HTR-8/SVneo (cell line): ENCODE results near the gene TRIM2.

Source experiments
- DNase-seq: peaks from one replicate; pipeline ENCODE4 v3.0.0; 2011; ENCODE audit warnings: low spot score, mixed read lengths; ENCODE audit not compliant: insufficient read length
- FAIRE-seq: peaks from 2 replicates; lab custom pipeline; 2011; peaks lifted over from hg19 to GRCh38; lab: Jason Lieb, UNC

The TRIM2 gene

DNA sequence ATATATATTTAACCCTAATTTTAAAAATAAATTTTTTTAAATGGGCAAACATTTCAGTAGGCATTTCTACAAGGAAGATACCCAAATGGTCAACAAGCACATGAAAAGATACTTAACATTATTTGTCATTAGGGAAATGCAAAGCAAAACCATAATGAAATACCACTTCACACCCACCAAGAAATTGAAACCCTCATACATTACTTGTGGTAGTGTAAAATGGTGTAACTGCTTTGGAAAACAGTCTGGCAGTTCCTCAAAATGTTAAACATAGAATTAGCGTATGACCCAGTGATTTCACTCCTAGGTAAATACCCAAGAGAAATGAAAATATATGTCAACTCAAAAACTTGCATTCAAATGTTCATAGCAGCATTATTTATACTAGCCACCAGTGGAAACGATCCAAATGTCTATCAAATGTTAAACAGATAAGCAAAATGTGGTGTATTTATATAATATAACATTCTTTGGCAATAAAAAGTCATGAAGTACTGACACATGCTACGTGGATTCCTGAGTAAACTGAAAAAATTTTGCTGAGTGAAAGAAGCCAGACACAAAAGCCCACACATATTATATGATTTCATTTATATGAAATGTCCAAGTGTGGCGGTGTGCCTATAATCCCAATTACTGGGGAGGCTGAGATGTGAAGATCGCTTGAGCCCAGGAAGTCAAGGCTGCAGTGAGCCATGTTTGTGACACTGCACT lies 16.6 kb downstream of the TRIM2 start:
- FAIRE-seq (no peak), DNase-seq (no peak)

DNA sequence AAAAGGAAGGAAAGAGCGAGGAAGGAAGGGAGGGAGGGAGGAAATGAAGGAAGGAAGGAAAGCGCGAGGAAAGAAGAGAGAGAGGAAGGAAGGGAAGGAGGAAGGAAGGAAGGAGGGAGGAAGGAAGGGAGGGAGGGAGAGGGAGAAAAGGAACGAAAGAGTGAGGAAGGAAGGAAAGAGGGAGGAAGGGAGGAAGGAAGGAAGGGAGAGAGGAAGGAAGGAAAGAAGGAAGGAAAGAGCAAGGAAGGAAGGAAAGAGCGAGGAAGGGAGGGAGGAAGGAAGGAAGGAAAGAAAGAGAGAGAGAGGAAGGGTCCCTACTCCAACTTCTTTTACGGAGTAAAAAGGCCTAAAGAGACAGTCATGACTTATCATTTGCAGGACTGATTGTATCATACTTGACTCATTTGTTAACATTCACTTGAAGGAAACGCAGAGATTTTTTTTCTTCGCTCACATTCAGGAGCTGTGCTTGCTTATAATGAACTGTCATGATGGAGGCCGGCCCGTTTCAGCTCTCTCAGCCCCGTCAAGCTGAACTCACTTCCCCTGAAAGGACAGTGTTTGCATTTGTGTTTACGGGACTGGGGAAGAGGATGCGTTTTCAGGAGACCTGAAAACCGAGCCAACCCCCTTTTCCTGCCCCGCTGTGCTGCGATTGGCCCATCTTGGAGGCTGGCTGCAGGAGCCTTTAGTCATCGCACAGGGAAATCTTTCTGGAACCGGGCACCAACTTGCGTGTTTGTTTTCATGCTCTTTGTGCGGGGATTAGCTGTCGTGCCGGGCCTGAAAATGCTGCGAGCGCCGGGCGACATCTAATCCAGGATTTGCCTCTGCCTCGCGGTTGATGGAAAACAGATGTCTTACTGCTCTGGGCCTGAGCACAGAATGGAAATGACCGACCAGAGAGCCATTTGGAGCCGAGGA lies 17.8 kb downstream of the TRIM2 start:
- DNase-seq (peak; percentile 73), FAIRE-seq (no peak)

GRCh38 chr4:153222707-153223426 lies 18.6 kb downstream of the TRIM2 start:
- DNase-seq (peak; percentile 35), FAIRE-seq (no peak)

DNA sequence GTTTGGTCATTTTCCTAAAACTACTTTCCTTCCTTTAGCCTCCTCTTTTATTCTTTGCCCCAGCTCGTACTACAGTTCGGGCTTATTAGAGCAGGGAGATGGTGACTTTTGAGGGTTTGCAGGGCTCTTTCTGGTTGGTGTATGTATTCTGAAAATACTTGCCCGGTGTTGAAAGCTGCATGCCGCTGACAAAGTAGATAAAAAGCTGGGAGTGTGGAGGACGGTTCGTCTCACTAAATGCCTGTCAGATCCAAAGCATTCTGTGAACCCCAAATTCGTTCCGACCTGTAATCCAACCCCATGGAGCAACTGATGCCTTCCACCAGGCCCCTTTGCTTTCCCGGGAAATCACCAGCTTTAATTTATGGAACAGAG lies 19.2 kb downstream of the TRIM2 start:
- FAIRE-seq (no peak), DNase-seq (no peak)

DNA sequence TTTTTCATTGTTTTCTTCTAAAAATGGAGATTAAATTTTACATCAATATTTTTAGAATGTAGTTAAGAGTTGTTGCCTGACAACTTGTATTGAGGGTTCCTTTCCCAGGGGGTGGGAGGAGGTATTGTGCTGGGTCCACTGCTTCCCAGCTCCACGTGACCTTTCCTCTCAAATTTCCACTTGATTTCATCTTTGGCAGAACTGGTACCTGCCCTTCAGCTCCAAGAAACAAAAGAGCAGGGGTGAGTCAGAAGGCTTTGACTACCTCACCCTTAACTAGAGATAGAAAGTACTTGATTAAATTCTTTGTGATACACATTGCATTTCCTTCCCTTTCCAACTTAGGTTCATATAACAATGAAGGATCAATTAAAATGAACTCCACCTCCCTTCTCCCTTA lies 19.7 kb downstream of the TRIM2 start:
- FAIRE-seq, result no peak

DNA sequence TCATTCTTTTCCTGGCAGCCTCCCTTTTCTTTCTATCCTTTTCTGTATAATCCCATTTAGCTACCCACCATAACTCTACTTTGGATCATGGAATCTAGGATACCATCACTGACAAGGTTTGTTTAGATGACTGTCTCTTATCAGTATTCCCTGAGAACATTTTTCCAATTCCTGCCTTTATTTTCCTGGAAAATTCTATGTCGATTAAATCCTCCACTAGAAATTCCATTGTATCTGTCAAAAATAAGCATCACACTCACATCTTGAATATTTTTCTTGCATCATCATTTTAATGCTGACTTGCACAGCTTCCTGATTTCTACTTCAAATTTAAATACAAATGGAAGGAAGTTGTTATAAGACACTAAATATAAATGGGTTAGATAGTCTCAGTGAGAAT lies 20.2 kb downstream of the TRIM2 start:
- FAIRE-seq (no peak), DNase-seq (no peak)

More for the DNA sequence above, 19.7 kb downstream of the TRIM2 start:
- DNase-seq, result no peak

- no peak for DNase-seq
- FAIRE-seq, result no peak
Observed at GRCh38 chr4:153227469-153228075, 23.3 kb downstream of the TRIM2 start.

DNA sequence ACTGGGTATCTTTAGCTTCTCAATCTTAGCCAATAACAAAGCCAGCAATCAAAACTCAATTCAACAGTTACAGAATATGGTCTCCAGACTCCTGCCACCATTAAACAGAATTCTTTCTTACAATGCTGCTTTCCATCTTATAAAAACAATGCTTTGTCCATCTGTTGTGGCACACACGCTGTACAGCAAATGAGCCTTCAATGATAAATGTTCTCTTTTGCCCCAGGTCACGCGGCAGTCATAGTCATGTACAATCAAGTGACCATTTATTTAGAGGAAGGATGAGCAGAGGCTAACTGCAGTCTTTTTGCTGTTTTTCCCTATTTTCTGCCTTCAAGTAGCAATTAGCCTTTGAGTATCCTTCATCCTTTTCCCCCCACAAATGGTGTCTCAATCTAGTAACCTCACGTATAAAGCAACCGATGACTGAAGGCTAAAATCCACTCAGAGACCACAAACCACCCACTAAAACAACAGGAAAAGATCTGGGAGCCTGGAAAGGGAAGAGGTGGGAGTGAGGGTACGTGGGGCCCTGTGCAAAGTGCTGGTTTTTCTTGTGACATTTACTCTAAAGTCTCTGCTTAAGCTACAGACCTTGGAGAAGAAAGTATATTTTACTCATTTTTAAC lies 24.4 kb downstream of the TRIM2 start:
- no peak for FAIRE-seq
- no peak for DNase-seq

DNA sequence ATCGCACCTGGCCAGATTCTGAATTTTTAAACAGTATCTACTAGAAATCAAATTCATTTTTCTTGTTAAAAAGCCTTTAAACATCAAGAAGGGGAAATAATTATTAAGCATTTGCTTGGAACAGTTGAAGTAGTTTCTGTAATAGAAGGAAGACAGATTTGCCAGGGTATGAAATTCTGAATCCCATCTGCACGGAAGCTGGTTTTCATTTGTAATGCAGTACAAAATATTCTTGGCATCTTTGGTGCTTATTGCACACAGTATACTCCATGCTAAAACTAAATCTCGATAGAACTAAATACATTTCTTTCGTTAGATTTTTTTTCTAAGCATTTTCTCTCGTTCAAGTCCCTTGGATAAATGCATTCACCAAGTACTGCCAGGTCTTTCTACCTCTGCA lies 25.3 kb downstream of the TRIM2 start:
- no peak for DNase-seq
- FAIRE-seq, result no peak

DNA sequence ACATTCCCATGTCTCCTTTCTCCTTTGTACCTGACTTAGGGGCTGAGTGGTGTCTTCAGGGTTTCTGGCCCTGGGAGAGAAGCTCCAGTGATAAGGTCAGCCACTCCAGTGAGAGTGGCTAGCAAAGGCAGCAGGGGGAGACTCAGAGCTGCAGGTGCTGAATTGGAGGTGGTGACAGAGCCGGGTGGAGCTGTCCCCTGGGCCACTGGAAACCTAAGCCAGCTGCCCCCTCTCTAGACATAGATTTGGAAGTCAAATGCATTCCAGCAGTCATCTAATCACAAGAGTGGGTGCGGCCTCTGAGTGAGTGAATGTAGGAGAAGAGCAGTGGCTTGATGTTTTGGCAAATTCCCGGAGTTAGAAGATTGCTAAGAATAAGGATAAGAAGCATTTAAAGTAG lies 28.5 kb downstream of the TRIM2 start:
- FAIRE-seq, result no peak
- no peak for DNase-seq

DNA sequence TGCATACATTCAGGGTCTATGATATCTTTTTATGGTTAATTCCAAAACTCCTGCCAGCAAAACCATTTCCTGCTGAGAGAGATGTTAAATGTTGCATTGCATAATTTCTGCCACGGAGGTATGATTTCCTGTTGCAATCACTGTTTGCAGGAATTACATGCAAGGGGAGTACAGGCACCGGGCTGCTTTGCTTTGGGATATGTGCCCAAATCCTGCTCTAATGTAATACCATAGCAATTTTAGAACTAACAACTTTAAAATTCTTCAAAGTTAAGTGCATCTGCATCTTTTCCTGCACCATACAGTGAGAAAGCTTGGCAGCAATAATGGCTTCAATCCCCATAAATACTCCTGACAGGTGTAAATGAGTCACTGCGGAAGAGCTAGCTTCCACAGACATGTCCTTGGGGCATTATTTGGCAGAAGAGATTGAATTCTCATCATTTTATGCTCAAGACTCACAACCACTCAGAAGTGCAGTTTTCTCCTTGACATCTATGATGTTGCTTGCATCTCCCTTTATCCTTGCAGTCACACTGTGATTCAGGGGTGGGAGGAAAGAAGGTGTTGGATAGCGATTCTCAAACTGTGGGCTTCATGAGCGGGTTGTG lies 29.6 kb downstream of the TRIM2 start:
- DNase-seq (peak; percentile 71), FAIRE-seq (peak; percentile 82)

DNA sequence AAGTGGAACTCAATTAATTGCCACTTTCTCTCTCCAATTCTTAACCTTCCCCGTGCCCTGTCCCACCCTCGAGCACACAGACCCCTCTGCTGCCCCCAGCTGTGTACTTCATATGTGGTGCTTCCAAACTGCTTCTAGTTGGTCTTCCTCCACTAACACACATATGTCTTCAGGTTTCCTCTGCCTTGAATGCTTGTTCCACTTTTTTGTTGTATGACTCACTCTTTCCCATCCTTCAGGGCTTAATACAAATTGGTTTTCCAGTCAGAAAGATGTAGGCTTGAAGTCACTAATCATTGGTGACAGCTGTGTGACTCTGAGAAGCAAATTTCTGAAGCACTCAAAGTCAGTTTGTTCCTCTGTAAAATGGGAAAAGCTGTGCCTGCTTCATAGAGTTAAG lies 30.6 kb downstream of the TRIM2 start:
- FAIRE-seq (no peak), DNase-seq (no peak)

GRCh38 chr4:153238135-153238919 lies 34.1 kb downstream of the TRIM2 start:
- FAIRE-seq (no peak), DNase-seq (no peak)

GRCh38 chr4:153239409-153239808 lies 35.2 kb downstream of the TRIM2 start:
- FAIRE-seq (no peak), DNase-seq (no peak)

DNA sequence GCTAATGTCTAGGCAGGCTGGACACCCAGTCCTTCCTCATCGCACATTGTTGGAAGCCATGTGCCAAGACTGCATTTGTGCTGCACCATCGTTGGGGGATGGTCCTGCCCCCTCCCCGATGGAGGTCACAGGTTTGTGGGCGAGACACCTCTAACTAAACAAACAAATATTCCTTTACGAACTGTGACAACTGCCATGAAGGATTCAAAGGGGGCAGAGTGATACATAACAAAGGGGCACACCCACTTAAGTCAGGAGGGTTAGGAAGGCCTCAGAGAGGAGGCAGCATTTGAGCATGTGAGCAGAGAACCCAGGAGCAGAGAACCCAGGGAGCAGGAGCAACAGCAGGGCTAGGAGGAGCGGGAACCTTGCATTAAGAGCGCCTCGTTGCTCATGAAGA lies 37.1 kb downstream of the TRIM2 start:
- DNase-seq (no peak), FAIRE-seq (peak; percentile 75)

GRCh38 chr4:153241970-153242838 lies 38.0 kb downstream of the TRIM2 start:
- DNase-seq (no peak), FAIRE-seq (peak; percentile 4)

GRCh38 chr4:153242839-153243324 lies 38.6 kb downstream of the TRIM2 start:
- DNase-seq (no peak), FAIRE-seq (no peak)

GRCh38 chr4:153243468-153243867 lies 39.2 kb downstream of the TRIM2 start:
- no peak for FAIRE-seq
- no peak for DNase-seq
